ENCODE results near the gene SYCP2.

SYCP2 gene

GRCh38 chr20:59937150-59937549 is 3.7 kb upstream of the SYCP2 start:
- H3K36me3 ChIP-seq (replicated peaks; ENCODE audit: insufficient read depth, low read length) = no peaks in the 10 kb centered on the region
- peaks cover 9% of the 10 kb centered on the region; the same call in 1 of the 2 replicates for H3F3A ChIP-seq (ENCODE audit: insufficient read depth, low read length)
- H3K9me2 ChIP-seq (replicated peaks; ENCODE audit: insufficient read depth, low read length) = no peaks in the 10 kb centered on the region
- no peak overlapping the region for H3K4me3 ChIP-seq (ENCODE audit: low read length)
- H4K20me1 ChIP-seq (ENCODE audit: insufficient read depth, low read length) = no peaks in the 10 kb centered on the region
- no peak overlapping the region for H3K4me2 ChIP-seq (ENCODE audit: low read depth, low read length)
- peaks cover 19% of the 10 kb centered on the region; the same call in 1 of the 2 replicates for H3K79me2 ChIP-seq (ENCODE audit: low read length)
- H3K27ac ChIP-seq (ENCODE audit: low read length) = no peak overlapping the region
- no peaks in the 10 kb centered on the region for H3K9me3 ChIP-seq (replicated peaks; ENCODE audit: insufficient read depth, low read length)
- no peak for TF ChIP-seq EZH2 (optimal IDR thresholded peaks at IDR 0.05; ENCODE audit: low read depth, low read length)
- TF ChIP-seq EZH2phosphoT487 (IDR thresholded peaks at IDR 0.05; ENCODE audit: low read length) = no peak
- TF ChIP-seq CTCF (IDR thresholded peaks at IDR 0.05; ENCODE audit: low read length) = no peak
- no peak overlapping the region for H2AFZ ChIP-seq (ENCODE audit: low read length)
- no peaks in the 10 kb centered on the region for H3K27me3 ChIP-seq (replicated peaks; ENCODE audit: insufficient read depth, low read length)
- H3K9ac ChIP-seq (ENCODE audit: low read length) = no peak overlapping the region
- 0 out of 2 replicates have a peak, but pooled peaks cover 8% of the 10 kb centered on the region for H3K4me1 ChIP-seq (ENCODE audit: low read length)
- no peak for DNase-seq

GRCh38 chr20:59936409-59936808 is 3.0 kb upstream of the SYCP2 start:
- Histone ChIP-seq H3K27ac (ENCODE audit: low read length) (no peak overlapping the region), H3K79me2 (ENCODE audit: low read length) (peaks cover 12% of the 10 kb centered on the region; the same call in 1 of the 2 replicates)

GRCh38 chr20:59935457-59936185 is 2.2 kb upstream of the SYCP2 start:
- H3K4me1 ChIP-seq (ENCODE audit: low read length) = no peaks in the 10 kb centered on the region
- no peaks in the 10 kb centered on the region for H3K9me2 ChIP-seq (replicated peaks; ENCODE audit: insufficient read depth, low read length)
- H3K79me2 ChIP-seq (ENCODE audit: low read length) = 0 out of 2 replicates have a peak, but pooled peaks cover 4% of the 10 kb centered on the region
- H4K20me1 ChIP-seq (ENCODE audit: insufficient read depth, low read length) = no peaks in the 10 kb centered on the region
- TF ChIP-seq EZH2phosphoT487 (IDR thresholded peaks at IDR 0.05; ENCODE audit: low read length) = no peak
- no peak for TF ChIP-seq CTCF (IDR thresholded peaks at IDR 0.05; ENCODE audit: low read length)
- no peak for TF ChIP-seq EZH2 (optimal IDR thresholded peaks at IDR 0.05; ENCODE audit: low read depth, low read length)
- H3K4me2 ChIP-seq (ENCODE audit: low read depth, low read length) = no peak overlapping the region
- no peak overlapping the region for H2AFZ ChIP-seq (ENCODE audit: low read length)
- H3K27ac ChIP-seq (ENCODE audit: low read length) = no peak overlapping the region
- no peaks in the 10 kb centered on the region for H3K9me3 ChIP-seq (replicated peaks; ENCODE audit: insufficient read depth, low read length)
- no peak overlapping the region for H3K4me3 ChIP-seq (ENCODE audit: low read length)
- H3K36me3 ChIP-seq (replicated peaks; ENCODE audit: insufficient read depth, low read length) = no peaks in the 10 kb centered on the region
- no peaks in the 10 kb centered on the region for H3K27me3 ChIP-seq (replicated peaks; ENCODE audit: insufficient read depth, low read length)
- DNase-seq = no peak
- peaks cover 3% of the 10 kb centered on the region; the same call in 1 of the 2 replicates for H3F3A ChIP-seq (ENCODE audit: insufficient read depth, low read length)
- no peak overlapping the region for H3K9ac ChIP-seq (ENCODE audit: low read length)

More at GRCh38 chr20:59936409-59936808, 3.0 kb upstream of the SYCP2 start:
- DNase-seq = no peak
- H3K4me1 ChIP-seq (ENCODE audit: low read length) = 0 out of 2 replicates have a peak, but pooled peaks cover 3% of the 10 kb centered on the region
- H3K27me3 ChIP-seq (replicated peaks; ENCODE audit: insufficient read depth, low read length) = no peaks in the 10 kb centered on the region
- no peak overlapping the region for H2AFZ ChIP-seq (ENCODE audit: low read length)
- no peaks in the 10 kb centered on the region for H3K36me3 ChIP-seq (replicated peaks; ENCODE audit: insufficient read depth, low read length)
- no peaks in the 10 kb centered on the region for H3K9me2 ChIP-seq (replicated peaks; ENCODE audit: insufficient read depth, low read length)
- no peak overlapping the region for H3K9ac ChIP-seq (ENCODE audit: low read length)
- H4K20me1 ChIP-seq (ENCODE audit: insufficient read depth, low read length) = no peaks in the 10 kb centered on the region
- peaks cover 9% of the 10 kb centered on the region; the same call in 1 of the 2 replicates for H3F3A ChIP-seq (ENCODE audit: insufficient read depth, low read length)
- H3K4me2 ChIP-seq (ENCODE audit: low read depth, low read length) = no peak overlapping the region
- TF ChIP-seq EZH2phosphoT487 (IDR thresholded peaks at IDR 0.05; ENCODE audit: low read length) = no peak
- TF ChIP-seq CTCF (IDR thresholded peaks at IDR 0.05; ENCODE audit: low read length) = no peak
- TF ChIP-seq EZH2 (optimal IDR thresholded peaks at IDR 0.05; ENCODE audit: low read depth, low read length) = no peak
- H3K9me3 ChIP-seq (replicated peaks; ENCODE audit: insufficient read depth, low read length) = no peaks in the 10 kb centered on the region
- no peak overlapping the region for H3K4me3 ChIP-seq (ENCODE audit: low read length)
